NCI-H2171 treated with DMSO at 0.1 percent for 48 hours (cell line): ENCODE data around the gene SAXO1.
"Not testable (repeated sequence)": the region's sequence is repeated elsewhere in the genome, so short reads cannot be mapped to it uniquely, and the experiment has no call there.

Experiments
- DNase-seq: peaks from one replicate; lab custom pipeline; 2025; lab: John Stamatoyannopoulos, UW

The SAXO1 gene

GRCh38 chr9:18970393-18970792, 62.6 kb downstream of the SAXO1 start:
- DNase-seq, result no peak

GRCh38 chr9:18969128-18969527, 63.9 kb downstream of the SAXO1 start:
- DNase-seq, result no peak

GRCh38 chr9:18955626-18956025, 77.4 kb downstream of the SAXO1 start:
- no peak for DNase-seq

- DNase-seq, result no peak
Measured at GRCh38 chr9:18951936-18952335, 81.1 kb downstream of the SAXO1 start.

GRCh38 chr9:18947892-18948339, 85.1 kb downstream of the SAXO1 start:
- no peak for DNase-seq

GRCh38 chr9:18942801-18943200, 90.2 kb downstream of the SAXO1 start:
- DNase-seq, result no peak

- DNase-seq, result no peak
Measured at GRCh38 chr9:18941060-18941740, 91.8 kb downstream of the SAXO1 start.

GRCh38 chr9:18939943-18940342, 93.1 kb downstream of the SAXO1 start:
- DNase-seq, result no peak

- no peak for DNase-seq
Measured at GRCh38 chr9:18936094-18936871, 96.7 kb downstream of the SAXO1 start.

- DNase-seq, result no peak
Measured at GRCh38 chr9:18935541-18935940, 97.5 kb downstream of the SAXO1 start.

GRCh38 chr9:18930611-18931010, 102.4 kb downstream of the SAXO1 start:
- not testable (repeated sequence) for DNase-seq

- DNase-seq, result no peak
Measured at GRCh38 chr9:18928711-18929110, 104.3 kb downstream of the SAXO1 start.

GRCh38 chr9:18926513-18926912, 106.5 kb downstream of the SAXO1 start:
- DNase-seq, result no peak

GRCh38 chr9:18925880-18926279, 107.1 kb downstream of the SAXO1 start:
- no peak for DNase-seq

GRCh38 chr9:18923671-18924430, 109.2 kb downstream of the SAXO1 start:
- DNase-seq, result no peak

GRCh38 chr9:18923167-18923566, 109.8 kb downstream of the SAXO1 start:
- DNase-seq, result no peak

GRCh38 chr9:18922161-18922885, 110.7 kb downstream of the SAXO1 start:
- no peak for DNase-seq

- no peak for DNase-seq
Measured at GRCh38 chr9:18921366-18922075, 111.5 kb downstream of the SAXO1 start.

GRCh38 chr9:18920141-18921084, 112.6 kb downstream of the SAXO1 start:
- no peak for DNase-seq

- no peak for DNase-seq
Measured at GRCh38 chr9:18911714-18912342, 121.2 kb downstream of the SAXO1 start.
